MM.1S (cell line): ENCODE measurements around the gene VTN.

ENCODE experiments used
- DNase-seq: peaks from one replicate; pipeline ENCODE4 v3.0.0-alpha.2; 2015
- H2AFZ ChIP-seq: fragments of 300-600 bp; sonication (generic); 2 replicates; pipeline ENCODE4 v1.6.0; 2016; ENCODE audit warnings: antibody characterized with exemption, low read length
- H3F3A ChIP-seq: fragments of 300-600 bp; sonication (generic); 2 replicates; pipeline ENCODE4 v1.6.1; 2016; ENCODE audit warnings: mild to moderate bottlenecking, antibody characterized with exemption, low read length, moderate library complexity, mixed read lengths; ENCODE audit not compliant: insufficient read depth
- H3K27ac ChIP-seq: fragments of 300-600 bp; sonication (generic); 2 replicates; pipeline ENCODE4 v1.5.1; 2016; ENCODE audit warnings: mild to moderate bottlenecking, low read length
- H3K27me3 ChIP-seq: fragments of 300-600 bp; sonication (generic); replicated peaks from 2 replicates; pipeline ENCODE4 v1.6.0; 2016; ENCODE audit warnings: low read length; ENCODE audit not compliant: insufficient read depth
- H3K36me3 ChIP-seq: fragments of 300-600 bp; sonication (generic); replicated peaks from 2 replicates; pipeline ENCODE4 v1.6.1; 2016; ENCODE audit warnings: mild to moderate bottlenecking, low read length, mixed read lengths; ENCODE audit not compliant: insufficient read depth
- H3K4me1 ChIP-seq: fragments of 300-600 bp; sonication (generic); 2 replicates; pipeline ENCODE4 v1.6.1; 2016; ENCODE audit warnings: low read length, mixed read lengths
- H3K4me2 ChIP-seq: fragments of 300-600 bp; sonication (generic); 2 replicates; pipeline ENCODE4 v1.6.0; 2016; ENCODE audit warnings: low read depth, low read length
- H3K4me3 ChIP-seq: fragments of 300-600 bp; sonication (generic); 2 replicates; pipeline ENCODE4 v1.5.1; 2016; ENCODE audit warnings: low read length, mixed read lengths
- H3K79me2 ChIP-seq: fragments of 300-600 bp; sonication (generic); 2 replicates; pipeline ENCODE4 v1.6.1; 2016; ENCODE audit warnings: mixed run types, low read length, mixed read lengths
- H3K9ac ChIP-seq: fragments of 300-600 bp; sonication (generic); 2 replicates; pipeline ENCODE4 v1.6.1; 2016; ENCODE audit warnings: low read length, mixed read lengths
- H3K9me2 ChIP-seq: fragments of 300-600 bp; sonication (generic); replicated peaks from 2 replicates; pipeline ENCODE4 v1.6.1; 2016; ENCODE audit warnings: mild to moderate bottlenecking, low read length, mixed read lengths; ENCODE audit not compliant: insufficient read depth
- H3K9me3 ChIP-seq: fragments of 300-600 bp; sonication (generic); replicated peaks from 2 replicates; pipeline ENCODE4 v1.6.1; 2016; ENCODE audit warnings: mild to moderate bottlenecking, low read length, mixed read lengths; ENCODE audit not compliant: insufficient read depth
- H4K20me1 ChIP-seq: fragments of 300-600 bp; sonication (generic); 2 replicates; pipeline ENCODE4 v1.6.1; 2016; ENCODE audit warnings: mild to moderate bottlenecking, low read length, moderate library complexity, mixed read lengths; ENCODE audit not compliant: insufficient read depth
- EZH2 ChIP-seq: fragments of 300-600 bp; sonication (generic); optimal IDR thresholded peaks from 2 replicates; pipeline ENCODE3; 2017; ENCODE audit warnings: low read depth, mild to moderate bottlenecking, antibody characterized with exemption, low read length, mixed read lengths
- EZH2phosphoT487 ChIP-seq: fragments of 300-600 bp; sonication (generic); IDR thresholded peaks from 2 replicates; pipeline ENCODE4 v1.6.1; 2018; ENCODE audit warnings: antibody characterized with exemption, low read length
- TF ChIP-seq, protein P1 (sequence below): fragments of 300-600 bp; sonication (generic); IDR thresholded peaks from 2 replicates; pipeline ENCODE4 v1.5.1; 2016; ENCODE audit warnings: antibody characterized with exemption, low read length, mixed read lengths

VTN gene

DNA sequence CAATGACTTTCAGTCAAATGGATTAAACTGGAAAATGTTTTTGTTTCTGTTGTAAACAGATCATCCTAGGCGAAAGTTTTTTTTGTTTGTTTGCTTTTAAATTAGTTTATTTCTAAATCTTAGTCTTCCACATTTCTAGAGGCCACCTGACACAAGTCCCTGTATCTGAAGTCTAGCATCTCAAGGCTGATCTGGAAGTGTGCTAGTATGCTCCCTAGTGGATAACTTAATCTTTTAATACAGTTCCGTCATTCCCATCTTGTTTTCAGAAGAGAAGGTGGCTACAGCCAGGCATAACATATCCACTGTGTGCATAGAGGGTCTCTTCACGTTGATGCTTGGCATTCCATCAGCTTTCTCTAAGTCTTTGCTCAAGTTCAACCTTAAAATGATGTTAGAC lies 42.4 kb downstream of the VTN start:
- 0 out of 2 replicates have a peak, but pooled peaks cover 4% of the 10 kb centered on the region for H3K36me3 ChIP-seq
- H3K4me3 ChIP-seq: no peak overlapping the region
- peaks cover 4% of the 10 kb centered on the region; the same call in 1 of the 2 replicates for H3F3A ChIP-seq
- no peaks in the 10 kb centered on the region for H3K4me1 ChIP-seq
- no peaks in the 10 kb centered on the region for H3K9me3 ChIP-seq
- no peak overlapping the region for H3K27ac ChIP-seq
- peaks cover 51% of the 10 kb centered on the region for H3K79me2 ChIP-seq
- H3K4me2 ChIP-seq: no peak overlapping the region
- H4K20me1 ChIP-seq: no peaks in the 10 kb centered on the region
- no peaks in the 10 kb centered on the region for H3K27me3 ChIP-seq
- no peaks in the 10 kb centered on the region for H3K9me2 ChIP-seq
- no peak for DNase-seq
- H3K9ac ChIP-seq: no peak overlapping the region
- no peak overlapping the region for H2AFZ ChIP-seq
- TF ChIP-seq, protein P1, sequence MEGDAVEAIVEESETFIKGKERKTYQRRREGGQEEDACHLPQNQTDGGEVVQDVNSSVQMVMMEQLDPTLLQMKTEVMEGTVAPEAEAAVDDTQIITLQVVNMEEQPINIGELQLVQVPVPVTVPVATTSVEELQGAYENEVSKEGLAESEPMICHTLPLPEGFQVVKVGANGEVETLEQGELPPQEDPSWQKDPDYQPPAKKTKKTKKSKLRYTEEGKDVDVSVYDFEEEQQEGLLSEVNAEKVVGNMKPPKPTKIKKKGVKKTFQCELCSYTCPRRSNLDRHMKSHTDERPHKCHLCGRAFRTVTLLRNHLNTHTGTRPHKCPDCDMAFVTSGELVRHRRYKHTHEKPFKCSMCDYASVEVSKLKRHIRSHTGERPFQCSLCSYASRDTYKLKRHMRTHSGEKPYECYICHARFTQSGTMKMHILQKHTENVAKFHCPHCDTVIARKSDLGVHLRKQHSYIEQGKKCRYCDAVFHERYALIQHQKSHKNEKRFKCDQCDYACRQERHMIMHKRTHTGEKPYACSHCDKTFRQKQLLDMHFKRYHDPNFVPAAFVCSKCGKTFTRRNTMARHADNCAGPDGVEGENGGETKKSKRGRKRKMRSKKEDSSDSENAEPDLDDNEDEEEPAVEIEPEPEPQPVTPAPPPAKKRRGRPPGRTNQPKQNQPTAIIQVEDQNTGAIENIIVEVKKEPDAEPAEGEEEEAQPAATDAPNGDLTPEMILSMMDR: no peak
- TF ChIP-seq EZH2phosphoT487 (no peak), EZH2 (no peak)

DNA sequence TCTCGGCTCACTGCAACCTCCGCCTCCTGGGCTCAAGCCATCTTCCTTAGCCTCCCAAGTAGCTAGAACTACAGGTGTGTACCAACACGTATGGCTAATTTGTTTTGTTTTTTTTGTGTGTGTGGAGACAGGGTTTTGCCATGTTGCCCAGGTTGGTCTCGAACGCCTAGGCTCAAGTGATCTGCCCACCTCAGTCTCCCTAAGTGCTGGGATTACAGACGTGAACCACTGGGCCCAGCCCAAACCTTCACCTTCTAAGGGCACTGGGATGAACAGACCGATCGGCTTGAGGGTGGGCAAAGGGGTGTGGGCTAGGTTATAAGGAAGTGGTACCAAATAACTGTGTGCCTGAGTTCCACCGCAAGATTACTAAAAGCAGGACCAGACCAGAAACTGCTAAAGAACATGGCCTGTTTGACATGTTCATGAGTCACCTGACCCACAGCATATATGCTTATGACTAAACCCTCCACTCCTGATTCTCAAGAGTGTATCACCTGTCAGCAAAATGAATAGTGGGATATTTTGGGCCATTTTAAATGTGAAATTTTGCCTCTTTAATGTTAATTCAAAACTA lies 43.0 kb downstream of the VTN start:
- Histone ChIP-seq H3F3A (peaks cover 4% of the 10 kb centered on the region; the same call in 1 of the 2 replicates), H2AFZ (no peak overlapping the region), H3K27me3 (no peaks in the 10 kb centered on the region), H3K27ac (no peak overlapping the region), H3K36me3 (0 out of 2 replicates have a peak, but pooled peaks cover 4% of the 10 kb centered on the region), H3K9ac (no peak overlapping the region), H3K9me3 (no peaks in the 10 kb centered on the region), H3K4me3 (no peak overlapping the region), H3K4me1 (no peaks in the 10 kb centered on the region), H3K4me2 (no peak overlapping the region), H3K9me2 (no peaks in the 10 kb centered on the region), H4K20me1 (no peaks in the 10 kb centered on the region), H3K79me2 (peaks cover 51% of the 10 kb centered on the region)
- no peak for TF ChIP-seq EZH2phosphoT487
- no peak for TF ChIP-seq EZH2
- TF ChIP-seq, protein P1: no peak
- no peak for DNase-seq

DNA sequence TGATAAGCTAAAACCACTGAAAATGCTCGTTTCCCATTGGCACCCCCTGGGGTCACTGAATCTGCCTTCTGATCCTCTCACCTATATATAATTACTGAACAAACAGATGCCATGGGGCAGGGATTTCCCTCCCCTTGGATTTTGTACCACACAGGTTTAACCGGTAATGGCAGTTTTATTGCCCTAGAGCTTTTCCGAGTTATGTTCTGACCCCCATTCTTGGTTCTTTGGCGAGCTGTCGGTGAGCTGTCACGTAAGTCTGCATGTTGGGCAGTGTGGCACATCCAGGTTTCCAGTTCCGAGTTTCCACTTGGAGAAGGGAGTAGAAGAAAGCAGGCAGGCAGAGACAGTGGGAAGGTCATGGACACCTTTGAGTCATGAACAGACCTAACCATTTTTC lies 44.0 kb downstream of the VTN start:
- Histone ChIP-seq H3K9me2 (no peaks in the 10 kb centered on the region), H3K36me3 (peaks cover 4% of the 10 kb centered on the region; the same call in 1 of the 2 replicates), H3K9me3 (no peaks in the 10 kb centered on the region), H3K9ac (no peak overlapping the region), H2AFZ (no peak overlapping the region), H3K4me2 (no peak overlapping the region), H3K79me2 (peaks cover 58% of the 10 kb centered on the region), H3F3A (peaks cover 4% of the 10 kb centered on the region; the same call in 1 of the 2 replicates), H3K27ac (no peak overlapping the region), H4K20me1 (no peaks in the 10 kb centered on the region), H3K4me1 (no peaks in the 10 kb centered on the region), H3K4me3 (no peak overlapping the region), H3K27me3 (no peaks in the 10 kb centered on the region)
- TF ChIP-seq EZH2 (no peak), EZH2phosphoT487 (no peak)
- TF ChIP-seq, protein P1: no peak
- DNase-seq: no peak
